ENCODE measurements around the gene WDR18. TPM values are rescaled to one million over a fixed set of nuclear protein-coding genes. Genes with fewer than 3 reads are reported as not detected.

The WDR18 gene
- total RNA-seq, 1 experiment from 2014 or later: 53.6 TPM

GRCh38 chr19:964116-964520 lies 20.0 kb upstream of the WDR18 start:
- DNase-seq (ENCODE audit: low read depth): no peak

- peak; percentile 48 for DNase-seq (ENCODE audit: low read depth)
Observed at GRCh38 chr19:964761-965694, 19.1 kb upstream of the WDR18 start.

- peak; percentile 58 for DNase-seq (ENCODE audit: low read depth)
Observed at GRCh38 chr19:966485-967088, 17.6 kb upstream of the WDR18 start.

GRCh38 chr19:970695-971094 lies 13.4 kb upstream of the WDR18 start:
- DNase-seq (ENCODE audit: low read depth): peak; percentile 13

- no peak for DNase-seq (ENCODE audit: low read depth)
Observed at GRCh38 chr19:971795-972194, 12.3 kb upstream of the WDR18 start.

- no peak for DNase-seq (ENCODE audit: low read depth)
Observed at GRCh38 chr19:972281-972680, 11.9 kb upstream of the WDR18 start.

- no peak for DNase-seq (ENCODE audit: low read depth)
Observed at GRCh38 chr19:973726-974563, 10.2 kb upstream of the WDR18 start.

- DNase-seq (ENCODE audit: low read depth): no peak
Observed at GRCh38 chr19:974564-975257, 9.4 kb upstream of the WDR18 start.

GRCh38 chr19:976476-976875 lies 7.7 kb upstream of the WDR18 start:
- DNase-seq (ENCODE audit: low read depth): no peak

GRCh38 chr19:977058-977464 lies 7.1 kb upstream of the WDR18 start:
- DNase-seq (ENCODE audit: low read depth): no peak

GRCh38 chr19:979318-979741 lies 4.8 kb upstream of the WDR18 start:
- DNase-seq (ENCODE audit: low read depth): no peak

GRCh38 chr19:980133-980998 lies 3.8 kb upstream of the WDR18 start:
- DNase-seq (ENCODE audit: low read depth): no peak

- no peak for DNase-seq (ENCODE audit: low read depth)
Observed at GRCh38 chr19:982567-983170, 1.5 kb upstream of the WDR18 start.

GRCh38 chr19:986083-986482 lies 1.9 kb downstream of the WDR18 start:
- DNase-seq (ENCODE audit: low read depth): no peak

- no peak for DNase-seq (ENCODE audit: low read depth)
Observed at GRCh38 chr19:988081-988480, 3.9 kb downstream of the WDR18 start.

- no peak for DNase-seq (ENCODE audit: low read depth)
Observed at GRCh38 chr19:988510-988909, 4.4 kb downstream of the WDR18 start.

GRCh38 chr19:989381-990081 lies 5.4 kb downstream of the WDR18 start:
- no peak for DNase-seq (ENCODE audit: low read depth)

- no peak for DNase-seq (ENCODE audit: low read depth)
Observed at GRCh38 chr19:990119-990571, 6.0 kb downstream of the WDR18 start.

- DNase-seq (ENCODE audit: low read depth): no peak
Observed at GRCh38 chr19:990746-991145, 6.6 kb downstream of the WDR18 start.

Data from LHCN-M2 (cell line).